GM12875 (cell line): Measurements from ENCODE around the gene IL22.

Experiments used
- H3K4me3 ChIP-seq: one replicate; pipeline ENCODE4 v1.5.1; 2011; ENCODE audit warnings: low read depth, low read length, control low read depth
- TF ChIP-seq, protein P1 (sequence below): IDR thresholded peaks from 2 replicates; pipeline ENCODE4 v1.5.1; 2011; ENCODE audit warnings: low read depth, mild to moderate bottlenecking, control low read depth, inconsistent platforms, low read length, moderate library complexity, borderline replicate concordance; ENCODE audit not compliant: insufficient read depth

Gene IL22

DNA sequence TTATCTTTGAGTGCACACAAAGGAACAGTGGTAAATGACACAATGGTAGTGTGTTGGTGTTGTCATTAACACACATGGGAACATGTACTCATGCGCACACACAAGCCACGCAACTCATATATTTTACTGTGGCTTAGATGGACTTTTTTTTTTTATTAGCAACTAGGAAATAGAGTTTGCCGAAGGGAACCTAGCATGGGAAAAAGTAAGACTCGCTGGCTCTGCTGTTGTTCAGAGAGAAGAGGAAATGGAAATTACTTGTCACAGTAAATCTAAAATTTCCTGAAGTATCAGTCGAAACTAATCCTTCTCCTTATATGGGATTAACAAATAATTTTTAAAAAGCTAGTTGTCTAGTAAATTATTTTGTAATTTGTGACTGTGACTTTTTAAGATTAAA is 33.7 kb upstream of the IL22 start:
- no peak overlapping the region for H3K4me3 ChIP-seq
- TF ChIP-seq, protein P1, sequence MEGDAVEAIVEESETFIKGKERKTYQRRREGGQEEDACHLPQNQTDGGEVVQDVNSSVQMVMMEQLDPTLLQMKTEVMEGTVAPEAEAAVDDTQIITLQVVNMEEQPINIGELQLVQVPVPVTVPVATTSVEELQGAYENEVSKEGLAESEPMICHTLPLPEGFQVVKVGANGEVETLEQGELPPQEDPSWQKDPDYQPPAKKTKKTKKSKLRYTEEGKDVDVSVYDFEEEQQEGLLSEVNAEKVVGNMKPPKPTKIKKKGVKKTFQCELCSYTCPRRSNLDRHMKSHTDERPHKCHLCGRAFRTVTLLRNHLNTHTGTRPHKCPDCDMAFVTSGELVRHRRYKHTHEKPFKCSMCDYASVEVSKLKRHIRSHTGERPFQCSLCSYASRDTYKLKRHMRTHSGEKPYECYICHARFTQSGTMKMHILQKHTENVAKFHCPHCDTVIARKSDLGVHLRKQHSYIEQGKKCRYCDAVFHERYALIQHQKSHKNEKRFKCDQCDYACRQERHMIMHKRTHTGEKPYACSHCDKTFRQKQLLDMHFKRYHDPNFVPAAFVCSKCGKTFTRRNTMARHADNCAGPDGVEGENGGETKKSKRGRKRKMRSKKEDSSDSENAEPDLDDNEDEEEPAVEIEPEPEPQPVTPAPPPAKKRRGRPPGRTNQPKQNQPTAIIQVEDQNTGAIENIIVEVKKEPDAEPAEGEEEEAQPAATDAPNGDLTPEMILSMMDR = no peak

DNA sequence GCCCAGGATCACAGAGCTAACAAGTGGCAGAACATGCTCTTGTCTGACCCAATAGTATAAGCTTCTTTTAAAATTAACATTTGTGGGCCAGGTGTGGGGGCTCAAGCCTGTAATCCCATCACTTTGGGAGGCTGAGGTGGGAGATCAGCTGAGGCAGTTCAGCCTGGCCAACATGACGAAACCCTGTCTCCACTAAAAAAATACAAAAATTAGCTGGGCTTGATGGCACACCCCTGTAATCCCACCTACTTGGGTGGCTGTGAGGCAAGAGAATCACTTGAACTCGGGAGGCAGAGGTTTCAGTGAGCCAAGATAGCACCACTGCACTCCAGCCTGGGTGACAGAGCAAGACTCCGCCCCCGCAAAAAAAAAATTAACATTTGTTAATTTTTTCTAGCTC is 33.0 kb upstream of the IL22 start:
- TF ChIP-seq, protein P1 = no peak
- H3K4me3 ChIP-seq = no peak overlapping the region

DNA sequence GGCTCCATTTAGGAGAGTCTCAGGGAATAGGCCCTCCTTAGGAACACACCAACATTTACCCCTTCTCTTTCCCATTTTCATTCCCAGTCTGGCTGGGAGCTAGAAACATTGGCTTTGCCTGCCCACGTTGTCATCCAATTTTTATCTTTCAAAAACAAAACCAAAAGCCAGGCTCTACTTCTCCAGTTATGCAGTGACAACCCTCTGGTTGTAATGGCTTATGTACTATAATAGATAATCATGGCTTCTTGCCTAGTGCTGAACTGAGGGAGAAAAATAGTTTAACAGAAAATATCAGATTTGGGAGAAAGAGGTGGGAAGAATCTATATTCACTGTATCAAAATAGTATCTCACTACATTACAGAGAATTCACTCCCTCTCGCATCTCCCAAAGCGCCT is 32.1 kb upstream of the IL22 start:
- TF ChIP-seq, protein P1 = no peak
- H3K4me3 ChIP-seq = no peak overlapping the region

DNA sequence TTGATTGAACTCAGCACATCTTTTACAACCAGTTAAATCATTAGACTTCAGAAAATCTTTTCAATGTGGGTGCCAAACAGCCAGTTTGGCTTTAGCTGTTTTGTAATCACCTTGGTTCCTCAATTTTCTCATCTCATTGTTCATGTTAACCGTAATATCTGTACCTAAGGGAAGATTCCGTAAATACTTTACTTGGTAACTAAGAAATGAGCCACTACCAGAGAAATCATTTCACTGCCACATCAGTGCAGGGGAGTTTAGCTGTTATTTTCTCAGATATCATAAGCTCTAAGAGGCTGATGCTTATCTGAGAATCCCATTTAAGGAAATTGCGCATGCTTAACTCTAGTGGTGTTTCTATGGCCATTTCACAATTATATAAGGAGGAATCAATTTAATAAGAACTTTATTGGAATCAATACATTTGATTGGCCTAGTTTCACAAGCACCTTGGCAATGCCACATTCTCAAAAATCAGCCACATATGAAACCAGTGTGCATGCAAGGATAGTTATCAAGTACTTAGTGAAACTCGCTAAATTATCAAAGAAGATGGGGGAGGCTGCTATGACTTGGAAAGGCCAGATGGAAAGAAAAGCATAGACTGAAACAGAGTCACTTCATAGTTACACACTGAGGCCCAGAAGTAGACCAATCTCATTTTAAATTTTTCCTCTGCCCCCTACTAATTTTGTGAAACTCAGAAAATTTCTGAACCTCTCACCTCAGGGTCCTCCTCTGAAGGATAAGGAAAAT is 28.1 kb upstream of the IL22 start:
- TF ChIP-seq, protein P1 = no peak

DNA sequence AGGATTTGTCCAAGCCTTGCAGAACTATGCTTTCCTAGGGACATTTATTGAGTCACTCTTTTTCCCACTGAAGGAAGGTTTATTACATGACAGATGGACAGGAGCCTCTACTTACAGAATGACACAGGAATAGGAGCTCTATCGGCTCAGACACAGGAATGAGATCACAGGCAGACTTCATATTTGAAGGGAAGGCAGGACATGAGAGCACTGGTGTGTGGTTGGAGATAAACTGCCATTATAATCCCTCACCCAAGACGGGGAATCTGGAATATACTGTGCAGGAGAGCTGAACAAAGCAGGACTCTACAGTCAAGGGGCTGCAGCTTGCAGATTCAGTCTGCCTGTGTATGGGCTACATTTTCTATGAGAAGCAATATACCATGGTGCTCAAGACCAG is 26.8 kb upstream of the IL22 start:
- no peak overlapping the region for H3K4me3 ChIP-seq
- TF ChIP-seq, protein P1 = no peak

More for the DNA sequence above, 28.1 kb upstream of the IL22 start:
- H3K4me3 ChIP-seq = no peak overlapping the region

DNA sequence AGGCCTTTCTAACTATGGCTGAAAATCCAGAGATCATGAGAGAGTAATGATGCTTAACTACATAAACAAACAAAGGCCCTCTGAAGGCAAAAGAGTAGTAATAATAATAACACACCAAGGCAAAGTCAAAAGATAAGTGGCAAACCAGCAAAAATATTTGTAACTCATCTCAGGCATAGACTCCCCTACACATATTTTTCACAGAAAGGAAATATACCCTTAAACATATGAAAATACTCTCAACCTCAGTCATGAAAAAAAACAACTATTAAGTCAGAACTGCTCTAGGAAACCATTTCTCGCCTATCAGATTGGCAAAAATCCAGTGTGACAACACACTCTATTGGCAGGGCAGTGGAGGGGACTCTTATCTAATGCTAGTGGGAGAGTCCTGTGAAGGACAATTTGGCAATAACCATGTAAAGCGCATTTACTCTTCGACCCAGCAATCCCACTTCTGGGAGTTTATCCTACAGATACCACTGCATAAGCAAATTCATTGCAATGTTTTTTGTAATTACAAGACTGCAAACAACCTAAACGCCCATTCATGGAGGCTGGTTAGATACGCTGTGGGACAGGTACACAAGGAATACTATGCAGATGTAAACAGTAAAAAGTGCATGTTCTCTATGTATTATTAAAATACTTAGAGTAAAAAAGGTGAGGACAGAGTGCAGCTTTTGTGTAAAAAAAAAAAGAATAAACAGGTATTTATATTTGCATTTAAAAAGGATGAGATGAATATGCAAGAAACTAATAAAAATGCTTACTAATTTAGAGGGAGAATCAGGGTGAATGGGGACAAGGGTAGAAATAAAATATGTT is 26.0 kb upstream of the IL22 start:
- TF ChIP-seq, protein P1 = no peak
- no peak overlapping the region for H3K4me3 ChIP-seq

DNA sequence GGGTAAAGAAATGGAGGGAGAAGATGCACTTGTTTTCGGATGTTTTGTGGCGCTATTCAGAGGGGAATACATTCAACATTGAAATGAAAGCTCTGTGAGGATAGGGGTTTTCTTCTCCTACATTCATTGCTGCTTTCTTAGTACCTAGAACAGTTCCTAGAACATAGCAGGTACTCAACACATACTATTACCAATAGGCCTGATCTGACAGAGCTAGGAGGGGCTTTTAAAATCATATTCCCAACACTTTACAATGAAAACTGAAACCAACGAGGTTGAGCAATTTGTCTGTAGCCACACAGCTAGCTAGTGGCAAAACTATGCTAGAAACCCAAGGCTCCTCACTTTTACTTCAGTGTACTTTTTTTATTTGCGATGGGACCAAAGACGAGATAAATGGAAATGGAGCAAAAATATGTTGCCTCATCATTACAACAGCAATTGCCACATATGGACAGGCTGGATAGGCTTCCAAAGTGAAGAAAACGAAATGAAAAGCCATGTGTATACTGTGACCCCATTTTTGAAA is 23.1 kb upstream of the IL22 start:
- TF ChIP-seq, protein P1 = no peak

More for the DNA sequence above, 23.1 kb upstream of the IL22 start:
- H3K4me3 ChIP-seq = no peak overlapping the region
